ENCODE data around the gene PCDH9.

Gene PCDH9

DNA sequence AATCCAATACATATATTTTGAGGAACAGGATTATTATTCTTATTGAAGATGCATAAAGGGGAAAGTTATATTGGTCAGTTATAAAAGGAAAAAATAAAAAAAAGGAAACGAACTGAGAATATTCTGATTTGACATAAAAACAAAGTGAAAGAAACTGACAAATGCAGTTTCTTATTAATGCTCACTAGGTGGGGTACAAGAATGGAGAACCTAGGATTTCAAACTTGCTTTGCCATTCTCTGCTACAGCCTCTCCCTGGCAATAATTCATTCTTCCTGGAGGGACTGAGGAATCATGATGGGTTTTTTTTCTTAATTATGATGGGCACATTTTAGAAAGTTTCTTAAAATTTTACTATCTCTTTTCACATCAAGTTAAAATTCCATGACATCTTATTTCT, 154.9 kb downstream of the PCDH9 start:
- DNase-seq, result no peak

DNA sequence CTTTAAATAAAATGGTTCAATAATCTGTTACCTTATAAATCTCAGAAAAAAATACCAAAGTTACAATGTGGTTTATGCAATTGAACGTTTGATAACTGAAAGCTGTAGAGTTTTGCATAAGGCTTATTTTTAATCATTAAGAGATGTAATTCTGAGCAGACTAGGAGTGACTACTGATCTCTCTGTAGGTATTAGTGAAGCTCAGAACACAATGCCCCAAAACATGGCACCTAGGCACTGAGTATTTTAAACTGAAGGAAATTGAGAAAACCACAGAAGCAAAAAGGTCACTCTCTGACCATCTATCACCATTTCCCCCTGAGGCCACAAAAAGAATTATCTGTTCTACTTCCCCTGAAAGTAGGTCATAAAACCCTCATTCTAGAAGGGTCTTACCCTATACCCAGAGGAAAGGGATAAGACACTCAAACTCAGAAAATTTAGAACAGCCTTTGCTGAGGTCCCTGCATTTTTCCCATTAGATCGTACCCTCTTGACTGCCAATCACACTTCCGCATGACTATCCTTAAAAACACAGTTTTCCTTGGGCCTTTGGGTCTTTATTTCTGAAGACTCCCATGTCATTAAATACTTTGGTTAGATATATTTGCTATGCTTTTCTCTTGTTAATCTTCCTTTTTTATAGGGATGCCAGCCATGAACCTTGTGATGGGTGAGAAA, 158.1 kb downstream of the PCDH9 start:
- no peak for DNase-seq

DNA sequence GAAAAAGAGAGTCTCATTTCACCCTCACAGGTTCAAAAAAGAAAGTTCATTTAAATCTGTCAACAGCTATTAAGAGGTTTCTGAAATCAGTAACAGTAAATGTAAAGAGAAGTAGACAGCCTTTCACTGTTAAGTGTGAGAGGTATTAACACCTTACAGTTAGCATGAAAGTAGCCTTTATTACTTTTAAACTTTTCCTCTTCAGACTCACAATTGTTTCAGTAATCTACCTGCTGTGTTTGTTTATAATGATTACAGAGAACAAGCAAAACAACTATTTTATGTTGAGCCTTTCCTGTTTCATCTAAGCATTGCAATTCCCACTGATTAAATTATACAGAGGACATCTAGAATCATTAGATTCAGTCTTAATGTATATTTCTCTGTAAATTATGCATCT, 159.8 kb downstream of the PCDH9 start:
- no peak for DNase-seq

DNA sequence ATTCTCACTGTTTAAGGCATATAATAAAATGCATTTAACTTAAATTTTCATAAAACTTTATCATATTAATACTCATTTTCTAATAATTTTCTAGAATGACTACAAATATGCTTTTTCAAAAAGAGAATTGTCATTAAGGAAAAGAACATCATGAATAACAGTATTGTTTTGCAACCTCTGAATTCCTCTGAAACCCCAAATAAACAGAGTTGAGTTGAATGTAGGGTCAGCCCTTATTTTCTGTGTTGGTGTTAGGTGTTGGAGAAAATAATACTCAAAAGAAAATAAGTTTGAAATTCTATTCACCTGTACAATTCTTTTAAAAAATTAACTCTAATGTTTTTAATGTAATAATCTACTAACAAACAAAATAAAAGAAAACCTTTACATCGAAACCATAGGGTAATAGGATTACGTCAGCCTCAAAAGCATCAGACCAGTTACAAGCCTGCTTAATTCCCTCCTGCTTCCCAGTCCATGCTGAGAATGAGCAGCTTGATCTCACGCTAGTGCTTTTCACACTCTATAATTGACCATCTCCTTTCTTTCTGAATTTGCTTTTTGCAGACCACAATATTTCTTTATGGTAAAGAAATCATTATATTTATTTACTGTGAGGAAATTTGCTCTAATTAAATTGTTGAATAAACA, 160.9 kb downstream of the PCDH9 start:
- DNase-seq, result no peak

DNA sequence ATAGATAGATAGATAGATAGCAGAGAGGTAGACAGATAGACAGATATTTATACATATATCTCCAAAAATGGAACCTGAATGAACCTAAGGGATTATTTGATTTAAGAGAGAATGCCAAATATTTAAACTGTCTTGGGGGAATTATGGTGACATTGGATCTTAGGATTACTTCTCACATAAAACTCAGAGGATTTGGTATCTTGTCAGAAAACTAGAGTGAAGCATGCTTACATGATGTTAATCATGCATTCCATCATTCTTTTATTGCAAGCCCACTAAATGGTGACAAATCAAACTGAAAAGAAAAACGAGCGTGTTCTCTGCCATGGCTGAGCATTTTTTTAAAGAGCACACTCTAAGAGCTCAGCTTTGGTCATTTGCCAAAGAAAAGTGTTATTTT, 165.2 kb downstream of the PCDH9 start:
- DNase-seq, result no peak

DNA sequence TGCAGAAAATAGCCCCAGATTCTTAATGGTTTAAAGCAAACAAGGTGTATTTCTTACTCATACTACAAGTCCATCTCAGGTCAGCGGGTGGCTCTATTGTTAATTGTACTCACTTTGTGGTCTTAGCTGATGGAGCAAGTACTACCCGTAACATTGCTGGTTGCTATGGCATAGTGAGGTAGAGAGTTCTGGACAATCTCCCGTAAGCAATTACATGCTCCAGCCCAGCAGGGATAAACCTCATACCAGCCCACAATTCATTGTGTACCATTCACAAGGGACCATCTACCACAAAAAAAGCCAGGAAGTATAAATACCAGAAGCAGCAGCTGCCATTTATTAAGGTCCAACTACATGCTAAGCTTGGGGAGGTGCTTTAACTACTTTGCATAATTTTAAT, 167.1 kb downstream of the PCDH9 start:
- no peak for DNase-seq

DNA sequence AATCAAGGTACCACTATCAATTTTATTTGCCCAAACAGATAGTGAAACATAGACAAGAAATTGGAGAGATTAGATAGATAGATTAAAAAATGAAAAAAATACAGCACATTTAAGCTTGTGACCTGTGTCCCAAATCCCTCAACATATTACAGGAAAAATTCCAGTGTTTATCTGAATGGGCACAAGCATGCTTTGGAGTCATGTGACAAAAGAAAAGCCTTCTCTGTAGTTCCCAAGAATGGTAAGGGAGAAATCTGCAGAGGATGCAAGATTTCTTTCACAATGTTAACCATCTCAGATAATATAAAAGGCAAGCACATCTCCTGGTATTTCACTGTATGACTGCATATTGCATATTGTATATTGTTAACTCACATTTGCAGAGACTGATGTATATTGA, 168.0 kb downstream of the PCDH9 start:
- no peak for DNase-seq

DNA sequence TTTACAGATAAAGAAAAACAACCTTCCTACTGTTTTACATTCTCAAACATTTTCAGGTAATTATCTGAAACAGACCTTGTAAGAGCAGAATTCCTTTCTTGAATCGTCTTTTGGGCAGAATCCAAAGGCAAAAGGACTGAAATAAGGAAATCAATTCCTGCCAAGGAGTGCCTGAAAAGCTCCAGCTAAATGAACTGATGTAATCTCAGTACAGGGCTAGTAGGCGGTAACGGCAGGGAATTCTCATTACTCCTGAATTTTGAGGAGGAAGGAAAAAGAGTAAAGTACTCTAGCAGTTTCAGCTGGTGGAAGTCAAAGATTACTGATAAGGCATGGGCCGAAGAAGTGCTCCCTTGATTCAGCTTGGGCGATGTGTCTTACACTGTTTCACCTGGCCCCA, 168.4 kb downstream of the PCDH9 start:
- DNase-seq, result no peak

DNA sequence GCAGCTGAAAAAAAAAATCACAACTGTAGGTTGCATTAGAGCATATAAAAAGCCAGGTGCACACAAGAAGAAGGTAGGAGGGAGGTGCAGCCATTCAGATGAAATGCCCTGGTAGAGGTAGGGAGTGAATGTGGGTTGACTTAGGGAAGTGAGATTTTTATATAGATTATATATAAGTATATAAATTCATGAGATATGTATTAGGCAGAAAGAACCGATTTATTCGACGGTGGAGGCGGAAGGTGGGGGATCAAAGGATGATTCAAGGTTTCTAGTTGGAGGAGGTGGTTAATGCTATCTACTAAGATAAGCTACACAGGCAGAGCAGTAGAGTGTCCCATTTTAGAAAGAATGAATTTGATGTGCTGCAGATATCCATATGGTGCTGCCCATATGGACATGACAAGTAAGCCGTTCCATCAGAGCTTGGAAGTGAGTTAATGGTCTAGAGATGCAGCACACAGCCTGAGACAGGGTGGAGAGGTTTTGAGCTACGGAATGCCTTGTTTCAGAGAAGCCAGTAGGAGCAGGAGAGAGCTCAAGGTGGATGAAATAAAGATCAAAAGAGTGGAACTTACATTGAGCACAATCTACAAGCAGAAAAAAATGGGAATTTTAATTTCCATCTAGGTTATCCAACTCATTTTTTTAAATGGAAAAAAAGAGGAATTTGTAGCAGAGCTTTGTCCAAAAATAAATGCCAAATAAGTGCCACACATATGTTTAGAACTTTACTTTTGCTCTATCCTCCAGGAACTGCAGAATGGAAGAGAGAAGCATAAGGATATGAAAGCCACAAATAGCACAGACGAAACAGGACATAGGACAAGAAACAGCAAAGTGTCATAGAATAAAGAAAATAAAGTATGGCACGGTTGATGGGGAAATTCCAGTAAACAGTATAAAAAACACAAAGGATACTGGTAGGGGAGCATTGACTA, 177.3 kb downstream of the PCDH9 start:
- no peak for DNase-seq

DNA sequence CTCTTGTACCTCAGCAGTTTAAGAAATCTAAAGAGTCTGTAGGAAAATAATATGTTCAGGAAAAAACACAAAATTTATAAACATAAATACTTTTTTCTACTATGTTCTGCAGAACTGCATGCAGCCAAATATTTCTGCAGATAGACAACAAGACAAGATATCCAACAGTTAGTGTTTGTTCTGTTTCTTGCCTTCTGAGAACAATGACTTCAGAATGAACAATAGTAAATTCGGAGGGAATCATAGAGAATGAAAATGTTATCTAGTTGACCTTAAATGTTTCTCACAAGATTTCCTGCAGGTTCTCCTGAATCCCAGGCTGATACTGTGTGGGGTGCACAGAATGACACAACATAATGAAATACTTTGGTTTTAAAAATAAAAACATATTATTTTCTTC, 180.4 kb downstream of the PCDH9 start:
- no peak for DNase-seq

DNA sequence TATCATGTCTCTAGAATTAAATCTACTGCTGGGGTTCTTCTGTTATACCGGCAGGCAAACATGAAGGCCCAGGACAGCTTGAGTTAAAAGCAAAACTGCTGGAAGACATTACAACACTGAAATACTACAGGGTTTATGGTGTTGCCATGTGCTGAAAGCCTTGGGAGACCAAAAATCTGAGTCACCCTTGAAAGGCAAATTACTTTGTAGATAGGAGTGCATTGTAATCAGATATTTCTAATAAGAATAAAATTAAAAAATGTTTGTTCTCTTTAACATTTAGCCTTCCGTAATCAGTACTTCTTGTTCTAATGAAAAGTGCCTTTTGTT, 181.3 kb downstream of the PCDH9 start:
- DNase-seq, result no peak

DNA sequence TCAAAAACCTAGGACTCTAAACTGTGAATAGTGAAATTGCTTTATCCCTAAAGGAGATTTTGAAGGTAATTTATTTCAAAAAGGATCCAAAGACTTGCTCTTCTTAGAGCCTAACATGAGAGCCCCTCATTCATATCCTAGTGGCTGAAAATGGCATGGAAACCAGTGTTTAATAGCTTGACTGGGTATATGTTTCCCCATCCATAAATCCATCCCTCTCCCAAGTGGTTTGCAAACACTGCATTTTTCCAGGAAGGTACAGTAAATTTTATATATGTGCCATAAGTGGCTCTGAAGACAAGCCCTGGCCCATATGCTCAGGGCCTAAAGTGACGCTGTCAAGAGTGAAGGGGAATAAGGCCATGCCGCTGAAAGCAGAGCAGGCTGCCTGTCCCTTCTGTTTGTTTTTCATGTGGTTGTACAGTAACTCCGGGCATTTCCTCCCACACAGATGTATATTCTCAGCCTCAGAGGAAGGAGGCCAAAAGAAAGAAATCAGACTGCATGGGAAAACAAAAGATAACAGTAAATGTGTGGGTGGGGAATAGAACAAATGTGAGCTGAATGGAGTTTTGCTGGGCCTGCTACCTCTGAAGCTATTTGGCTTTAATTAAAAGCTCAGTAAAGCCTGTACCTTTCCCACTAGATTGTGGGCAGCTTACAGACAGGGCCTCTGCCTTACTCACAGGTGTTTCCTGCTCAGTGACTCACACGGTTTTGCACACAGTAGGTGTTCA, 181.9 kb downstream of the PCDH9 start:
- DNase-seq, result peak; percentile 16

DNA sequence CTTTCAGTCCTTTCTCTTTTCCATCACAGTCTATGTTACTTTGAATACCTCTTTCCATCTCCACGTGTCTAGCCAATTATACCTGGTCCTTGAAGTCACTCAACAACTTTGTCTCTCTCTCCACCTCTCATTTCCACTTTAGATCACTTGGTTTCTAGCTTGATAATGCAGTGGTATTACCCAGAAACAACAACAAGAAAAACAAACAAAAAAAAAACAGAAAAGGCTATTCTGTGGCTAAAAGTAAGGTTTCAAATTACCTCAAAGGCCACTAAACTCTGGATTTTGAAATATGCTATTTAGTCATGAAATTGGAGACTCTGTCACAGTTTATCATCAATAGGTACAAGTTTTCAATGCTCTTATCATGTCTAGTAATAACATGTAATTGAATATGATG, 184.8 kb downstream of the PCDH9 start:
- DNase-seq, result no peak

DNA sequence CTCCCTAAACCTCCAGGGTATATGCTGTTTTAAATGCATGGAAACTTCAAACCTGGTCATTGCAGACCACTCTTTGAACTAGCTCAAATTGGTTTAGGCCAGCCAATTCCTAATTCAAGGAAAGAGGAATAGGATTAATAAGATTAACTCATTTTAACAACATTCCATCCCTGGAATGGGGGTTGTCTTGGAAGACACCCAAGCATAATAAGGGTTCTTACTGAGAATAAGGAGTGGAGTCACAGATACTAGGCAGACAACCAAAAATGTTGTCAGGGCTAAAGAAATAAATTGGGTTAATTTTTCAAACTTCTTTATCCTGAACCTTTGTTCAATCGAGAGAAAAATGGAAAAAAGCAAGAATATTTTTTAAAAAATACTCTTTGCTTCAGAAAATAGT, 186.2 kb downstream of the PCDH9 start:
- no peak for DNase-seq

DNA sequence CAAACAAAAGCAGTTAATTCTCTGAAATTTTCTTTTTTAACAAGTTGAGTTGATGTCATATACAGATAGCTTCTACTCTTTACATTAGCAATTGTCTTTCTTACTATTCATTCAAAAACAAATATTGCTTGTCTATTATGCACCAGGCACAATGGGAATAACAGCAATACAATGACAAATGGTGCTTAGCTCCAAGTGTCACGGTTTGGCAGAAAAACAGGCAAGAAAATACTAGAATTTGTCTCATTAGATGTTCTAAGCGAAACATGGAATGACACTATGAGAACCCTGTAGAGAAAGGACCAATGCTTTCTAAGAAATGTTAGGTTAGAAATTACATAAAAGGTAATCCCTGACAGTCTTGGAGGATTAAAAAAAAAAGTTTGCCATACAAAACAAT, 187.6 kb downstream of the PCDH9 start:
- DNase-seq, result no peak

DNA sequence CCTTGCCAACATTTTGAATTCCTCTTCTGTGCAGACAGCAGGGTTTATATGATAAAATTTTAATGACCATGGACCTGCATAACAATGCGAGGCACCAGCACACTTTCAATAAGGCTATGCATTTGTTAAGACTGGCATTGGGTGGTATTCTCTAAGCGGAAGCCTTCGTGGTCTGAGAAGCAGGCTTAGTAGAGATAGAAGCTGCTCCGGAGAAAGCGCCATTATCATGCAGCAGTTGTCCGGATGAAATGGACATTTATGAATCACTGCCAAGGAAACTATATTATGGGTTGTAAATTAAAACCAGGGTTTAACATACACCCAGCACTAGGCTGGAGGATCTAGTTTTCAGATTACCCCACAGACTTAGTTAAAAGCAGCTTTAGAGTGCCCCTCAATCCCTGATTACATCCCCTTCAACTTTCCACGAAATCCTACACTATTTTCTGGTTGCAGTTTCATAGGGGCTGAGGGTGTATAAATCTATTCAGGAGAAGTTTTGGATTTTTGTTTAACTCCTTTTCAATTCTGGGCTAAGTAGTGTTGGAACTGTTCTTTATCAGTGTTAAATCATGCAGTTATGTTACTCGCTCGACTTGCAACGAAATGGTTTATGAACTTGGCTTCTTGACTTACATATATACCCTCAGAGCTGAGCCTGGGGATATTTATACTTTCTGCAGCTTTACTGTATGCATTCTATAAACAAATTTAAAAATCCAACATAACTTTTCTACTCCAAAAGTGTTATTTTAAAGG, 193.3 kb downstream of the PCDH9 start:
- DNase-seq, result no peak

DNA sequence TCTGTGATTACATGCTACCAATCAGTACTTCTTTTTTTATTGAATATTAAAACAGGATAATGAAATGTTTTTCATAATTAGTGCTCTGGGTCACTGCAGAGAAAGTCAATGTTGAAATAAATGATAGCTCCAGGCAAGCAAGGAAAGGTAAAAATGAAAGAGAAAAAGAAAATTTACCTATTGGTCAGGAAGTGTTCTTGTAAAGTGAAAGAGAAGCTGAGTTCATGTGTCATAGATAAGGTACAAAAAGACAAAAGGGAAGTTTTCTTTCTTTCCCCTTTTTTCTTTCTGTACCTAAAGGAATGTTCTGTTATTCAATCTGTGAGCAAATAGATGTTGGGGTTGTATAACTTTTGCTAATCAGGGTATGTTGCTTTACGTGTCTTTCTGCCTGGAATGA, 197.0 kb downstream of the PCDH9 start:
- no peak for DNase-seq

DNA sequence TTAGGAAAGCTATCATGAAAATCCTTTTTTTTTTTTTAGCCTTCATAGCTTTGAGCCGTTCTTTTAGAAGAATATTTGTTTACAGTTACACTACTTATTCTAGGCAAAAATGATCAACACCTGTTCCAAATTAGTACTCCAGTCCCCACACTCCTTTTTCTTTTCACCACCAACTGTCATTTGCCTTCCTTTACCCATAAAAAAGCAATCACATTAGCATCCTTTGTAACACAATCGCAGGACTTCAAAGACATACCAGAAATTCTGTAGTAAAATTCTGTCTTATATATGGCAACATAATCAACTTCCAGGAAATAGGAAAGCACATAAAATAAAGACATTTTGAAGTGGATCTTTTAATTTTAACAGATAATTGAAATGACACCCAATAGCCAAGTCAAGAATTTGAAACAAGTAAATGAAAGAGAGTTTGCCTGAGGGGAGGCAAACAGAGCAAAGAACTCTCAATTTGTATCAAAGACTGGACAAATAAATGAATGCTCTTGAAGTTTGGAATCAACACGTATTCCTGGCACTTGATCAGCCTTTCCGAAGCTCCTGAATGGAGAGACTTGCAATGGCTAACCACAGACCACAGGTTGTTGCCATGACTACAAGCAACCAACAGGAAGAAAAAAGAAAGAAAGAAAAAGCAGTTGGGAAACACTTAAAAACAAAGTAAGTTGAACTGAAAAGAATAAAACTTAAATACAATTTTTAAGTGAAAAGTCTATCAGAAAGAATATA, 206.8 kb downstream of the PCDH9 start:
- peak; percentile 49 for DNase-seq

DNA sequence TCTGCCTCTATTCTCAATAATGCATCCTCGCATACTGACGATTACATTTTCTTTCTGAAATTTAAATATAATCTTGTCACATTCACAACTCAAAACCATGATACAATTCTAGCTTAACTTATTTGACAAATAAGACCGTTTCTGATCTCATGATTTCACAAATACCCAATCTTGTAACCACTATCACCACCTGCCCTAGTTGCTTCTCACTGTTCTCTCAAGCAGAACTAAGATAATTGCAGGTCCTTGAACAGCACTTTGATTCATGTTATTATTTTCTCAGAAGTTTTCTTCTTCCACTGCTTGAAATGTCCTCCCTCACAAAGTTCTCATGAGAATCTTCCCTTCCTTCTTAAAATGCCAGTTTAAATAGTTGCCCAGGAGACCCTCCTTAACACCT, 211.4 kb downstream of the PCDH9 start:
- DNase-seq, result no peak

DNA sequence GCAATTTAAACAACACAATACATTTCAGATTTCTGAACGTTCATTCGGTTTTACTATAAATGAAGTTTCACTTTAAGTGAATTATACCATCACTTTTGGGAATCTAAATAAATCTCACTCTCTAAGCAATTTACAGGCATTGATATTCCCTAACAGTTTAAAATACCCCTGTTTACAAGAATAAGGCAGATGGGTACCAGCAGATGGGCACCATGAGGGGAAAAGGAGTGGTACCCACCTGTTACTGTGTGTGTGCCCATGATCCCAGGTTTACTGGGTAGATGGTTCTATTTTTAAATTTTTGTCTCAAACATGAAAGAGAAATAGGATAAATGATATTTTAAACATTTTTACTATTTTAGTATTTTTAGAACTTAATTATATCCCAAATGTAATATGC, 212.9 kb downstream of the PCDH9 start:
- no peak for DNase-seq

DNA sequence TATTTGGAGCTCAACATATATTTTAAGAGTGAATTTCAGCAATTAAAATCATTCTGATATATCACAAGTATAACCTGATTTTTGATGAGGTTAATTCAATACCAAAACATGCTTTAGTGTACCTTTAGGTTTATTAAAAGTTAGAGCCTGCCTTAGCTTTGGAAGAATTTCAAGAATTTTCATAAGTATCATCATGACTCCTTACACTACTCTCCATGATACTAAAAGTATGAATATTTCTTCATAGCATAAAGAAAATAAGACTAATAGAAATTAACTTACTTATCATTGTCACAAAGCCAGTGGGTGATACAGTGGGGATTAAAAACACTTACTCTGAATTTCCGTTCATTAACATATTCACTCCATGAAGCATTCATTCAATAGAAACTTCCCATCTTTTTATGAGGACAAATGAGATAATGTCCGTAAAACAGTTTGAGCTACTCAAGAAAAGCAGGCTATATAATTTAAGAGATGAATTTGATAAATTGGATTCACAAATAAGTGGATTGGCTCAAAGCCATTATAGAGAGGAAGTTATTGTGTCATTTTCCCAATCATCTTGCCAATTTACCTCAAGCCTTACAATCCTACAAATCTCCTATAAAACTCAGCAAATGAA, 214.0 kb downstream of the PCDH9 start:
- DNase-seq, result no peak
